H4 (cell line): Measurements from ENCODE around the gene LSM12. TPM values are rescaled to one million over a fixed set of nuclear protein-coding genes. Genes with fewer than 3 reads are reported as not detected.
"Not testable (repeated sequence)": the region's sequence is repeated elsewhere in the genome, so short reads cannot be mapped to it uniquely, and the experiment has no call there.

Source experiments
- DNase-seq: peaks from one replicate; pipeline ENCODE4 v3.0.0-alpha.2; 2015; ENCODE audit warnings: low spot score
- total RNA-seq: library from RNA; depleted of rRNA; stranded (reverse); fragments of >200 nt; shearing (Covaris generic); gene quantifications from 2 replicates; pipeline ENCODE4 v1.2.3, GENCODE V29; 2014

The LSM12 gene
- total RNA-seq, 1 experiment from 2014 or later, result 65.0 TPM

GRCh38 chr17:44076716-44077594, 10.5 kb upstream of the LSM12 start:
- DNase-seq, result no peak

GRCh38 chr17:44075598-44076293, 9.3 kb upstream of the LSM12 start:
- no peak for DNase-seq

GRCh38 chr17:44074911-44075285, 8.4 kb upstream of the LSM12 start:
- DNase-seq, result no peak

- DNase-seq, result no peak
Measured at GRCh38 chr17:44074231-44074910, 7.9 kb upstream of the LSM12 start.

- DNase-seq, result no peak
Measured at GRCh38 chr17:44071772-44072171, 5.3 kb upstream of the LSM12 start.

- no peak for DNase-seq
Measured at GRCh38 chr17:44071198-44071520, 4.7 kb upstream of the LSM12 start.

- DNase-seq, result peak; percentile 98
Measured at GRCh38 chr17:44070455-44071197, 4.2 kb upstream of the LSM12 start, which contains the start of gene G6PC3. TSS of gene G6PC3 (plus strand) at chr17:44070735. CDS start at chr17:44070966, 231 bp downstream.

GRCh38 chr17:44069974-44070454, 3.5 kb upstream of the LSM12 start:
- DNase-seq, result no peak

GRCh38 chr17:44067545-44067940, 1.1 kb upstream of the LSM12 start:
- DNase-seq, result no peak

GRCh38 chr17:44065668-44066203, 735 bp downstream of the LSM12 start:
- no peak for DNase-seq

- no peak for DNase-seq
Measured at GRCh38 chr17:44063704-44064639, 2.5 kb downstream of the LSM12 start.

GRCh38 chr17:44062871-44063270, 3.6 kb downstream of the LSM12 start:
- no peak for DNase-seq

GRCh38 chr17:44061446-44061845, 5.0 kb downstream of the LSM12 start:
- DNase-seq, result no peak

GRCh38 chr17:44059101-44059892, 7.2 kb downstream of the LSM12 start:
- no peak for DNase-seq

GRCh38 chr17:44053125-44053872, 13.2 kb downstream of the LSM12 start:
- DNase-seq, result peak; percentile 28

GRCh38 chr17:44049294-44050060, 17.0 kb downstream of the LSM12 start:
- no peak for DNase-seq

- DNase-seq, result not testable (repeated sequence)
Measured at GRCh38 chr17:44046893-44047292, 19.6 kb downstream of the LSM12 start.

GRCh38 chr17:44045486-44045885, 21.0 kb downstream of the LSM12 start:
- DNase-seq, result no peak
